AG10803 (cell line): Measurements from ENCODE around the gene LRP5.

Source experiments
- DNase-seq: peaks from one replicate; pipeline ENCODE4 v3.0.0; 2010; ENCODE audit warnings: low read depth
- H3K4me3 ChIP-seq: 2 replicates; pipeline ENCODE4 v1.5.1; 2011; ENCODE audit warnings: mild to moderate bottlenecking, low read length, control low read depth
- CTCF ChIP-seq: conservative IDR thresholded peaks from 2 replicates; pipeline ENCODE4 v1.5.1; 2011; ENCODE audit warnings: mild to moderate bottlenecking, low read length, control low read depth, inconsistent platforms

Gene LRP5

GRCh38 chr11:68479390-68479789 is 167.0 kb downstream of the LRP5 start:
- H3K4me3 ChIP-seq: no peak overlapping the region
- DNase-seq: no peak
- no peak for TF ChIP-seq CTCF

DNA sequence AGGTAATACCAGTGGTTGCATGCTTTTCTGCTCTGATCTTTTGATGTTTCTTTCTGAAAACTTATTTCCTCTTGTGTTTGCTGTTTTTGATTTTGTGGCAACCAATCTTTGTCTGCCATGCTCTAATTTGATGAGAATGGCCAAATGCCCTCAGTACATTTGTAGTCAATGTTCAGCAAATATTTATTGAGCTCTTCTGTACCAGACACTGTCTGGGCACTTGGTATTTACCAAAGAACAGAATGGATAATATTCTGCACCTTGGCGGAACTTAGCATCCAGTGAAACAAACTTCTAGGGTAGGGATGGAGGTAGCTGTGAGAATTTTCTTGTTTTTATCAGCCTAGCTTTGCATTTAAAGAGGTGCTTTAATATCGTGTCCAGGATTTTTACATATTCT is 167.8 kb downstream of the LRP5 start:
- no peak for DNase-seq
- no peak for TF ChIP-seq CTCF
- H3K4me3 ChIP-seq: no peak overlapping the region

- no peak for TF ChIP-seq CTCF
- DNase-seq: no peak
- no peak overlapping the region for H3K4me3 ChIP-seq
These were observed 168.6 kb downstream of the LRP5 start for GRCh38 chr11:68480852-68481510.

GRCh38 chr11:68481579-68482240 is 169.3 kb downstream of the LRP5 start:
- DNase-seq: no peak
- H3K4me3 ChIP-seq: no peak overlapping the region
- no peak for TF ChIP-seq CTCF

GRCh38 chr11:68488623-68489022 is 176.2 kb downstream of the LRP5 start:
- TF ChIP-seq CTCF: no peak
- no peak for DNase-seq
- no peak overlapping the region for H3K4me3 ChIP-seq

DNA sequence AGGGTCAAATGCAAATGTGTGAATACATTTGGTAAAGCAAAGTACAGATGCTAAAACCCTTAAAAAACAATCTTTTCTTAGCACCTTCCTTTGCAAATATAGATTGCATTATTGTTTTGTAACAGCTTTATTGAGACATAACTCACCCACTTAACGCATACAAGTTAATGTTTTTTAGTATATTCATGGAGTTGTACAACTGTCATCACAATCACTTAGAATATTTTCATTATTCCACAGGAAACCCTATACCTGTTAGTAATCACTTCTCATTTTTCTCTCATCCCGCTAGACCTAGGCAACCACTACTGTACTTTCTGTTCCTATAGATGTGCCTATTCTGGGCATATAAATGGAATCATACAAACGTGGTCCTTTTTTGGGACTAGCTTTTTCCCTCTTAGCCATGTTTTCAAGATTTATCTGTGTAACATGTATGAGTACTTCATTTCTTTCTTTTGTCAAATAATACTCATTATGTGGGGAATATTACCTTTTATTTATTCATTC is 182.9 kb downstream of the LRP5 start:
- no peak for TF ChIP-seq CTCF
- H3K4me3 ChIP-seq: no peak overlapping the region
- no peak for DNase-seq

- no peak for TF ChIP-seq CTCF
- no peak overlapping the region for H3K4me3 ChIP-seq
- DNase-seq: no peak
These were observed 183.5 kb downstream of the LRP5 start for GRCh38 chr11:68495872-68496271.
